Right ventricle myocardium superior (tissue), 1 donor: ENCODE data around the gene AHRR. TPM values are rescaled to one million over a fixed set of nuclear protein-coding genes. Genes with fewer than 3 reads are reported as not detected.
"Not testable (repeated sequence)": the region's sequence is repeated elsewhere in the genome, so short reads cannot be mapped to it uniquely, and the experiment has no call there.

Experiments
- ATAC-seq: fragments of 200-7000 bp; cut with Tn5 transposase; one replicate; pipeline ENCODE4 v1.9.1; 2020; ENCODE audit warnings: mild to moderate bottlenecking; ENCODE audit not compliant: poor library complexity
- DNase-seq: peaks from one replicate; pipeline ENCODE4 v3.0.0-alpha.2; 2020
- intact Hi-C: fragments of 100-400 bp; cut with DNase I; formaldehyde crosslinking; loops from one replicate; pipeline ENCODE4 v1.11.2; 2022
- total RNA-seq: library from RNA; stranded (reverse); fragmentation: NEBNext Ultra II Directional; extraction: Animal tissue kit (Norgen Biotek cat#: 25700); gene quantifications from one replicate; pipeline ENCODE4 v1.2.1, GENCODE V29; 2021
- donor health status: DM: no; HTN: yes; CAD: no; lungs with severe emphysema.

The AHRR gene
- total RNA-seq, 1 donor from 2014 or later, result 1.8 TPM

DNA sequence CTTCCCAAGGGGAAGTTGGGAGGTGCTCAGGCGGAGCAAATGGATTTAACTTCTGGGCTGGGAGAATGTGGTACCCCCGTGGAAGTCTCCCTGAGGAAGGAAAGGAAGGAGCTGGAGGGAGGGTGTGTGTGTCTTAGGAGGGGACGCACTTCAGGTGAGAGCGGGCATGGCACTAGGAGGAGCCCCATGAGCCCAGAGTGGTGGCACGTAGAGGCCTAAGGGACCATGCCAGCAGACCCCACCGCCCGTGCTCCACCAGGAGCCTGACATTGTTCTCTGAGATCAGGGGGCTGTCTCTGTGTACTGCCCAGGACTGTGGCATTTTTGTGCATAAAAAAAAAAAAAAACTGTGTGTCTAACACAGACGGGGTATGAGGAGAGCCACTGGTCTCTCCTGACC is 18.5 kb upstream of the AHRR start:
- no peak for ATAC-seq
- intact Hi-C loops, result no loop called here
- no peak for DNase-seq

DNA sequence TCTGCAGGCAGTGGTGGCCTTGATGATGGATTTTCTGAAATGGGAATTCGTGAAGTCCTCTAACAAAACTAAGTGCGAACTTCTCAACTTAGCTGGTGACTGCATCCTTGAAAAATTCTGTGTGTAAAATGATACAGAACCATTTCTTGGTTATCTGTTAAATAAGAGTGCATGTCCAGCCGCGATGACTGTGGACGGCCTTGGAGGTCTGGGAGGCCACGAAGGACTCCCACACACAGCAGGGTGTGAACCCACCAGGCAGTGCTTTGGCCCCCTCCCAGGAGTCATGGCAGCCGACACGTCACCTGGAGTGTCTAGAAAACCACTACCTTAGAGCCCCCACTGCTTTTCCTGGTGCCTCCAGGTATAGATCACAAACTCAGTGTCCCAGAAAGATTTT is 17.8 kb upstream of the AHRR start:
- ATAC-seq, intact Hi-C loops, DNase-seq: not testable (repeated sequence)

DNA sequence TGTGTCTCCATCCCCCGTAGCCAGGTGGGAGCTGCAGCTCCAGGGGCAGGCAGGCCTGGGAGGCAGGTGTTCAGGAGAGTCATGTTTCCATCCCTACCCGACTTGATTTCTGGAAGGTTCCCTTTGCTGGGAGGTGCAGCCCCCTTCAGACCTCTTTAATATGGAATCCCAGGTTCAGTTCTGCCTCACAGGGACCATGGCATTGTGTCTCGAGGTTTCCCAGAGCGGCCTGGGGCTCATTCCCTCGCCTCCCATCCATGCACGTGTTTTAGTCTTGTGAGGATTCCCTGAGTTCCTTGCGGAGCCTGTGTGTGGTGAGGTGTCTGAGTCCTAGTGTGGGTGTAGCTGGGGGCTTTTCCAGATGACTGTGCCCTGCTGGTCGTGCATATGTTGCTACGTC is 16.5 kb upstream of the AHRR start:
- intact Hi-C loops, result no loop called here
- DNase-seq, result no peak
- no peak for ATAC-seq

DNA sequence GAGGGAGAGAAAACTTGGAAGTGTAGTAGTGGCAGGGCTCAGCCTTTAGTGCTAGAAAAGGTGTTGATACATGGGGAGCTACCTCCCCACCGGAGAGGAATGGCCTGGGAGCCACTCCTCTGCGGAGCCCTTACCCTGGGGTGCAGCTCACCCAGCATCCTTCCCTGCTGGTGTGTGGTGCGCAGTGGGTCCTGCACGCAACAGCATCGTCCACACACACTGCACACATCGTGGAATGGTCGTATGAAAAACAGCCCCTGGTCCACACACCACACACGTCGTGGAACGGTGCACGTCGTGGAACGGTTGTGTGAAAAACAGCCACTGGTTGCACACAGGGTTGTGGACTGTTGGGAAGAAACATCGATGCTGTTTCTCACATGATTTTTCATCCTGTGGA is 16.1 kb upstream of the AHRR start:
- ATAC-seq (no peak), DNase-seq (no peak)
- intact Hi-C loops, result no loop called here

DNA sequence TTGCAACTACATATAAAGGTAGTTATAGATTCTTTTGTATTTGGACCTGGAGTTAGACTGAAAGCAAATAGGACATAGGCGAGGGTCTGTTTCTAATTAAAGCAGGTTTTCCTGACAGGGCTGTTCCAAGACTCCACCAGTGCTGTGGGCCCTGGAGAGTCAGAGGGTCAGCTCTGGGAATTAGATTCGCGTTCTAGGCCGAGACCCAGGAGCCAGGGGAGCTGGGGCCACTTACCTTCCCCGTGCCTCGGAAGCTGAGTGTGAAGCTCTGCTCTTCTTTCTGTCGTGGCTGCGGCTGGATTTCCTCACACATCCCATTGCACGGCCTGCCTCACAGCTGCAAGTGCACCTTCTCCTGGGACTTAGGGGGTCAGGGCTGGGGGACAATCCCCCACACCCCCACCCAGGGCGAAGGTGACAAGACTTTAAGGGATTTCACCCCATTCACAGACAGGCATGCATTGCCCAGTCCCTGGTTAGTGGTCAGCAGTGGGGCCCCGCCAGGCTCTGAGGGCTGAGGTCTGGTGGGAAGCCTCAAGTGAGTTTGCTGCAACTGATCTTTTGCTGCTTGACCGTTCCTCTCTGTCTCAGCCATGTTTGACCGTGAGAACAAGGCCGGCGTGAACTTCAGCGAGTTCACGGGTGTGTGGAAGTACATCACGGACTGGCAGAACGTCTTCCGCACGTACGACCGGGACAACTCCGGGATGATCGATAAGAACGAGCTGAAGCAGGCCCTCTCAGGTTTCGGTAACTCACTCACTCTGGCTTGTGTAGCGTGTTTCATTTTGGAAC is 15.3 kb upstream of the AHRR start:
- intact Hi-C loops, result no loop called here
- DNase-seq (no peak), ATAC-seq (no peak)

DNA sequence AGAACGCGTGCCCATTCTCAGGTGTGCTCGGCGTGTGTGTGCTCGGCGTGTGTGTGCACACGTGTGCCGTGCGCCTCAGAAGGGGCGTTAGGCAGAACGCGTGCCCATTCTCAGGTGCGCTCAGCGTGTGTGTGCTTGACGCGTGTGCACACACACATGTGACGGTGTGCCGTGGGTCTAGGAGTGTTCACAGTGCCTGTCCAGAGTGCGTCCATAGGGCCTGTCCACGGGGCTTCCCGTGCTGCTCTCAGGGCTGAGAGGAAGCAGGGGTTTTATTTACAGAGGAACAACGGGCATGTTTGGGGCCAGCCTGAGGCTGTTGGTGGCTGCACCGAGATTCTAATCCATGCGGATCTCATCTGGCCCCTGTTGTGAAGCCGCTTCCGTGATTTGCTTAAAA is 14.2 kb upstream of the AHRR start:
- ATAC-seq (no peak), DNase-seq (no peak)
- intact Hi-C loops, result no loop called here

DNA sequence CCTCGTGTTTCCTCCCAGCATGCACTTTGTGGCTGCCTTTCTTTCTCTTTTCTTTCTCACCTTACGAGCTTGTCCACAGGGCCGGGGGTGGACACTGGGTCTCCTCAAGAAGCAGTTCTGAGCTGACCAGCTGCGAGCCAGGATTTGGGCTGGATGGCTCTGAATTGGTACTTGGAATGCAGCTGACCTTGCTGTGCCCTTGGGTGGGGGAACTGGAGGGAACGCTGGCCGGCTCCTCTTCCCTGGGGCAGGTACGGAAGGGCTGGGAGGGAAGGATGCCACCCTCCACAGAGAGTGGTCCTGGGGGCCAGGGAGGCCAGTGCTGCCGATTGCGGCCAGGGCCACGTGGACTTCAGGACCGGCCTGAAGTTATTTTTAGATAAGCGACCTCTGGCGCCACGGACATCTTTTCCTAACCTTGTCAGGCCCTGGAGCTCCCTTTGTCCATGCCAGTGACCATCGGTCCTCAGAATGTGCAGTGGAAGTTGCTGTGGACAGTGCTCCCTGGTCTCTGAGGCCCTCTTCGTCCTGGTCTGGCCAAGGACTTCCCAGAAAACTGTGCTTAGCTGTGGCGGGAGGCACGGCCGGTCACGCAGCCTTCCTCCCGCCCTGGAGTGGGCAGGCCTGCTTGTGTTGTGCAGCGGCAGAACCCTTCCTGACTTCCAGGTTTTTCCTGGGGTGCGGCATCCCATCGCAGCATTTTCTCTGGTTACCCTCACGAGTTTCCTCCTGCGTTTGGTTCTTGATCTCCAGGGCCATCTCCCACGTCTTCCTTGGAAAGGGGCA is 13.5 kb upstream of the AHRR start:
- ATAC-seq (peak; percentile 34), DNase-seq (no peak)
- intact Hi-C loops, result no loop called here

DNA sequence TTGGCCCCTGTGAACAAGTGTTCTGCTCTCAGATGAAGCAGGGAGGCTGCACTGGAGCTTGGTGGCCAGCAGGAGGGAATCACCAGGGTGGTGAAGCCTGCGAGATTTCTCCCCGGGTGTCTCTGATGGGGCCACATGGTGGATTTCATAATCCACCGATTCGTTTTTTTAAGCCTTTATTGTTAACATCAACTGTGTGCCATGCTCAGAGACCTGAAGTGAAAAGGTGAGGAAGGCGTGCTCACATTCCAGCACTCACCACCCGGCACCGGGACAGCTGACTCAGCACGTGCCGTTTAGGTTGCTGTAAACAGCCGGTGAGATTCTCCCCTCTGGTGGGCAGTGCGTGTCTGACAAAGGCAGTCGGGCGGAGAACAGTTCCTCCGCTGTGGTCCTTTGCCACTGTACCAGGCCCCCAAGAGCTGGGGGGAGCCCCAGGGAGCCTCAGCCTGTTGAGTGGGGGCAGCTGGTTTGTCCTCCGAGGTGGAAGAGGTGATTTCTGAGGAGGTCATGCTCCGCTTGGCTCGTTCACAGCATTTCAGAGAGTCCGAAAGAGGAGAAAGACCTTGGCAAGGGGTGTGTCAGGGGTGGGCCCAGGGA is 12.7 kb upstream of the AHRR start:
- DNase-seq (no peak), ATAC-seq (no peak)
- intact Hi-C loops, result no loop called here

DNA sequence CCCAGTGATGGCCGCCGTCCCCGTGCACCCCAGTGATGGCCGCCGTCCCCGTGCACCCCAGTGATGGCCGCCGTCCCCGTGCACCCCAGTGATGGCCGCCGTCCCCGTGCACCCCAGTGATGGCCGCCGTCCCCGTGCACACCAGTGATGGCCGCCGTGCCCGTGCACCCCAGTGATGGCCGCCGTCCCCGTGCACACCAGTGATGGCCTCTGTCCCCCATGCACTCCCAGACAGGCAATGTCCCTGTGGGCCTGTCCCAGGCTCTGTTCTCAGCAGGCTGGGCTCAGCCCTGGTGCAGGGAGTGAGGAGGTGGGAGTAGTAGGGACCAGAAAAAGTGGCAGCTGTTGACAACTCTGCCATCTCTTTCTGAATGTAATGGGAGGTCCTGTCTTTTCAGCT is 11.7 kb upstream of the AHRR start:
- DNase-seq, ATAC-seq: not testable (repeated sequence)
- intact Hi-C loops, result loop anchor here (10.0 kb wide), 1 partner anchor 125 kb away; no protein-coding TSS in a partner anchor

DNA sequence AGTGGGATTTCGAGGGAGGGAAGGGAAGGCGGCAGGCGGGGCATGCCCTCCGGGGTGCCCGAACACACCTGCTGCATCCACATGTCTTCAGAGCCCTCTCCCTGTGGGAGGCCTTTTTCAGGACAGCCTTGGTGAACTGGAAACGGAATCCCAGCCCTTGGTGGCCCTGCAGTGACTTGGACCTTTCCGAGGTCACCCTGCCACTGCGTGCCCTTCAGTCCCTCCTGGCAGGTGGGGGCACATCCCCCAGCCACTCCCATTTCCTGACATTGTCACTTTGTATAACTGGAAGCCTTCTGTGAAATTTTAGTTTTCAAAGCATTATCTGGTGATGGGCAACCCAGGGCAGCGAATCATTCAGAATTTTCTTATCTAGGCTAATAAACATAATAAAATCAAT is 11.0 kb upstream of the AHRR start:
- intact Hi-C loops, result loop anchor here (10.0 kb wide), 1 partner anchor 124 kb away; no protein-coding TSS in a partner anchor
- no peak for ATAC-seq
- DNase-seq, result no peak

DNA sequence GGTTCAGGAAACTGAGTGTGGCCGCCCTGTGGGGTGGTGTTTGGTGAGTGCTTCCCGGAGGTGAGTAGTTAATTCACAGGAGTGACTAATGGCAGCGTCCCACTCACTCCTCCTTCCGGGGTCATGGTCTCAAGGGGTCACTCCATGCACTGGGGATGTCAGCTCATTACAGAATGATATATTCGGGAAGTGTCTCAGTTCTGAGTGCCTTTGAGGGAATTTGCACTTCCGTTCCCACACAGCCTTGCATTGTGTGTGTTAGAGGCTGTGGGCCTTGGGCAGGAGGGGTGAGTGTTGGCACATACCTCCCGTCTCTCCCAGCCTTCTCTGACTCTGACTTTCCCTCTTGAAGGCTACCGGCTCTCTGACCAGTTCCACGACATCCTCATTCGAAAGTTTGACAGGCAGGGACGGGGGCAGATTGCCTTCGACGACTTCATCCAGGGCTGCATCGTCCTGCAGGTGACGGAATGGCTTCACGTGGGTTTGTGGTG is 10.5 kb upstream of the AHRR start:
- ATAC-seq (no peak), DNase-seq (no peak)
- intact Hi-C loops, result loop anchor here (10.0 kb wide), 1 partner anchor 124 kb away; no protein-coding TSS in a partner anchor

DNA sequence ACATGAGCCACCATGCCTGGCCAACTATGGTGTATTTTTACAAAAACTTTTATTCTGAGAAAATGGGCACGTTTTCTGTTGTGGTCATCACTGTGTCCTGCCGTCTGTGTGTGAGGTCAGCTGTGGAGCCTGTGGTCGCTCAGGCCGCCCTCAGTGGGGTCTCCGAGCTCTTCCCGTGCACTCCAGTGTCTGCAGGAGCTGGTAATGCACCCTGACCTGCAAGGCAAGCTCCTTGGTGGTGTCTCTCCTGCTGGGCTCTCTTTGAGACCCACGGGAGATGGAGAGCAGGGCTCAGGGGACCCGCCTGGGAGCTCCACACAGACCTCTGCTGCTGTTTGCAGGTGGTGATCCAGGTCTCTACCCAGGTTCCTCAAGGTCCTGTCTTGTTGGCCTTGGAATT is 9.6 kb upstream of the AHRR start:
- DNase-seq, result no peak
- ATAC-seq, result no peak
- intact Hi-C loops, result loop anchor here (10.0 kb wide), 1 partner anchor 123 kb away; no protein-coding TSS in a partner anchor

DNA sequence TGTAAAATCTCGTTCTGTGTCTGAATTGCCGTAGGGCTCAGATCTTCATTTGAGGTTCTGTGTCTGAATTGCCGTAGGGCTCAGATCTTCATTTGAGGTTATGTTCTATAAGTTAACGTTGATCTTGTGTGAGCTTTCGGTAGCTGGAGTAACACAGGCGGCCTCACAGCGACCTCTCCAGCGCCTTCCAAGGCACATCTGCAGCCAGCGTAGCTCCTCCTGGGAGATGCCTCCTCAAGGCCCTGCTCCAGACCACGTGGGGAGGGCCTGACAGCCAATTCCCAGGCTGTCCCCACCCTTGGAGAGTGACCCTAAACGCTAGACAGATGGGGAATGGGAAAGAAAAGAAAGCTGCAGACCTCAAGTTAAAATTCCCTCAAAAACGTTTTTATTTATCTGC is 8.7 kb upstream of the AHRR start:
- DNase-seq, result peak; percentile 71
- intact Hi-C loops, result loop anchor here (10.0 kb wide), 1 partner anchor 122 kb away; no protein-coding TSS in a partner anchor
- peak; percentile 52 for ATAC-seq

DNA sequence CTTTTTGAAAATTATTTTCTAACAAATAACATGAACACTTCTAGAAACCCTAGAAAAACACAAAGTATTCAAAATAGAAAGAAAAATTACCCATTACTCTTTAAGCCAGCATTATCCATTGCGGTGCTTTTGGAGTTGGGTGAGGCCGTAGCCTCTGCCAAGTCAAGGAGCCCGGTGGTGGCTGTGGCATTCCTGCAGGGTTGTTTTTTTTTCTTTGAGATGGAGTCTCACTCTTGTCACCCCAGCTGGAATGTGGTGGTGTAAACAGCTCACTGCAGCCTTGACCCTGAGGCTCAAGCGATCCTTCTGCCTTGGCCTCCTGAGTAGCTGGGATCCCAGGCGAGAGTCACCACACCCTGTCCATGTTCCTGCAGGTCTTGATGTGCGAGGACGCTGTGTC is 8.2 kb upstream of the AHRR start:
- no peak for ATAC-seq
- no peak for DNase-seq
- intact Hi-C loops, result loop anchor here (10.0 kb wide), 1 partner anchor 122 kb away; no protein-coding TSS in a partner anchor

DNA sequence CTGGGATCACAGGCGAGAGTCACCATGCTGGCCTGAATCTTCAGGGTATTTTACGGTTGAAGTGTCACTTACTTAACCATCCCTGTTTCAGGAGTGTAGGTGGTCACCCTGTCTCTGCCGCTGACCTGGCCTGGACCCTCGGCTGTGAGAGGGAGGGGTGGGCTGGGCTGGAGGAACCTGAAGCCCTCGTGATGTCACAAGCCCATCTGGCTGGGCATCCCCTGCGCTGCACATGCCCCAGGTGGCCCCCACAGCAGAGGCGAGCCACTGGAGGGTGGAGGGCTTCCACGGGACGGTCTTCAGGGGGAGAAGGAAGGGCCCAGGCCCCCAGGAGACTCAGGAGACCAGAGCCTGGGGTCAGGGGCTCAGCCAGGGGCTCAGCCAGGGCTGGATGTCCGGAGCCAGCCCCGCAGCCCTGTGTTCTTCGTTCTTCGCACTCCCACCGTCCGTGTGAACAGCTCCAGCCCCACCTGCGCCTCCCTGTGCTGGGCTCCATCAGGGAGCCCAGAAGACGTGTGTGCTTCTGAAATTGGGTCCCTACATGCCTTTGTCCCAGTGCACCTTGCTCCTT is 7.6 kb upstream of the AHRR start:
- ATAC-seq (no peak), DNase-seq (no peak)
- intact Hi-C loops, result loop anchor here (10.0 kb wide), 1 partner anchor 121 kb away; no protein-coding TSS in a partner anchor

DNA sequence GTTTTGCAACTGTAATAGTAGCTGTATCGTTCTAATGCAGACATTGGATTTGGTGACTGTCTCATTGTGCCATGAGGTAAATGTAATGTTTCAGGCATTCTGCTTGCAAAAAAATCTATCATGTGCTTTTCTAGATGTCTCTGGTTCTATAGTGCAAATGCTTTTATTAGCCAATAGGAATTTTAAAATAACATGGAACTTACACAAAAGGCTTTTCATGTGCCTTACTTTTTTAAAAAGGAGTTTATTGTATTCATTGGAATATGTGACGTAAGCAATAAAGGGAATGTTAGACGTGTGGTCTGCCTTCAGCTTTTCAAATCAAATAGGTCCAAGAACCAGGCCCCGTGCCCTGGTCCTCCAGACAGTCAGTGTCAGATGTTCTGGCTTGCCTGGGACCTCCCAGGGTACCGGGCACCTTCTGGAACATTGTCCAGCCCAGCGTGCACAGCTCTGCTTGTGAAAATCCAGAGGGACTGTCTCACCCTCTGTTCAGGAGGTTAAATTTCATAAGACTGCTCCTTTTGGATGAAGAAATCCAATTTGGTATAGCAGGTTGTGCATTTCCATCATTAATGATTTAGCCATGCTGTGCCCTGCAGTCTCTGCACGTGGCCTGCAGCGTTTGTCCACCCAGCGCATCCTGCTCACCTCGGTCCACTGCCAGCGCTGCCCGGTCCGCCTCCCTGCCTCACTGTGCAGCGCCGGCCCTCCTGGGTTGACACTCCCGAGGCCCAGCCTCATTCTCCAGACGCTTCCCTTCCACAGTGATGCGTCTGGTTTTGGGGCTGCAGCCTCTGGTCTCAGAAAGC is 6.6 kb upstream of the AHRR start:
- ATAC-seq (no peak), DNase-seq (no peak)
- intact Hi-C loops, result loop anchor here (10.0 kb wide), 1 partner anchor 120 kb away; no protein-coding TSS in a partner anchor

DNA sequence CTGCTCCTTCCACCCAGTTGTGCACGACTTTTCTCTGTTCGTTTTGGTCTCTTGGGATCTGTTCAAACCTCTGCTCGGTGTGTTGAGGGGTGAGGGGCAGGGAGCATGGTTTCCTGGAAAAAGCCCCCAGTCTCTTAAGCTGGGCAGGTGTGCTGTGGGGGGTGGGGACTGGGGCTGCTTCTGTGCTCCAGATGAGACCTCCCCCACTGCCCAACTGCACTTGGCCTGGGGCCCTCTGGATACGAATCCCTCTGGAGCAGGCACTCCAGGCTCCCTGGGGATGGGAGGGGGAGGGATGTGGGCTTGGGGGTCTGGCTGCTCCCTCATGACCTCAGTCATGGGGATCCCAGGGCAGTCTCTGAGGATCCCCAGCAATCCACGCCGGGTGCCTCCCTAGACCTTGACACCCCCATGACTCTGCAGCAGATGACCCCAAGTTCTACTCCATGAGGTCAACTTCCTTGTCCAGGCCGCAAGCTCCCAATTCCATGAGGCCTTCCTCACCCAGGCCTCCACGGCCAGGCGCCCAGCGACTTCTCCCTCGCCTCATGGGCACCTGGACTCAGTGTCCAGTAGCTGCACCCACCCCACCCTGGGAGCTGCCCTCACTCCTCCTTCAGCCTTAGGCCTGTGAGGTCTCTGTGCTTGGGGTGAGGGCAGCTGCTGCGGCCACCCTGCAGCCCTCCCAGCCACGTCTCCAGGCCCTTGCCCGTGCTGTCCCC is 5.9 kb upstream of the AHRR start:
- ATAC-seq (no peak), DNase-seq (no peak)
- intact Hi-C loops, result loop anchor here (10.0 kb wide), 1 partner anchor 119 kb away; no protein-coding TSS in a partner anchor
